A673 (cell line): ENCODE data around the gene PFDN4.

Experiments
- CTCF ChIP-seq: fragments of 300-800, 200-600 bp; sonication (generic); conservative IDR thresholded peaks from 2 replicates; pipeline ENCODE4 v1.5.1; 2017; ENCODE audit warnings: low read depth, mild to moderate bottlenecking, antibody characterized with exemption, low read length, moderate library complexity, mixed read lengths
- EZH2 ChIP-seq: fragments of 200-600 bp; sonication (generic); IDR thresholded peaks from 2 replicates; pipeline ENCODE4 v1.6.1; 2017; ENCODE audit warnings: borderline replicate concordance, low read depth, mild to moderate bottlenecking, mixed read lengths, antibody characterized with exemption, low read length; ENCODE audit not compliant: poor library complexity, severe bottlenecking

- TF ChIP-seq CTCF = no peak
- TF ChIP-seq EZH2 = no peak
Observed at GRCh38 chr20:54234991-54235390, 27.1 kb downstream of the PFDN4 start.
